Retina (tissue), 1 donor: Measurements from ENCODE around the gene UTP18.
"Not testable (repeated sequence)": the region's sequence is repeated elsewhere in the genome, so short reads cannot be mapped to it uniquely, and the experiment has no call there.

ENCODE experiments used
- DNase-seq: peaks from one replicate; pipeline ENCODE4 v3.0.0-alpha.2; 2016

Gene UTP18

DNA sequence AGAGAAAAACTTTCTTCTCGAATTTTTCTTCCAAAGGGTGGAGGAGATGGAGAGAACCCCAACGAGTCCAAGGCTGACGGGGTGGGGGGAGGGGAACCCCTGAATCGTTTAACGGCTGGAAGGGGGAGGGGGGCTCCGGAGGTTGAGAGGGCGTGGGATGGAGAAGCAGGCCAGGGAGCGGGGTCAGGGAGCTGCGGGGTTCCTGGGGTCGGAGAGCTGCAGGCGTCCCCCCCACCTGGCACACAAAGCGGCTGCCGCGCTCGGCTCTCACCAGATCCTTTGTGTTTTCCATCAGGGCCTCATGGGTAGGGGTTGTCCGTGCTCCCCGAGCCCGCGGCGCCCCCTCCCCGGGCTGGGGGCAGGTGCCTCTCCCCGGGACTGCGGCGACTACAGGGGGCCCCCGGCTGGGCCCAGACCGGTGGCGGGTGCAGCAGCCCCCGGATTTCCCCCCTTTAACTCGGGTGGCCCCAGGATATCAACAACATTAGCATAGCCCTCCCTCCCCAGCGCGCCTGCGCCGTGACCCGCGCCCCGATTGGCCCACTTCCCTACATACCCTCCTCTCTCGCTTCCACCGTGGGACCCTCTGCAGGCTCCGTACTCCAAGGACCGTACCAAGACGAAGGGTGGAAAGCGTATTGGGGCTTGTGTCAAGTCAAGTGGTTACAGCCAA is 646 bp upstream of the UTP18 start, which contains the start of gene MBTD1:
TSS of gene MBTD1 (minus strand) at position 486 of the 673 bp plus-strand sequence. CDS start 34,888 bp downstream, outside the sequence.
- DNase-seq, result peak; percentile 99

GRCh38 chr17:51261024-51261963 is 948 bp downstream of the UTP18 start:
- DNase-seq, result no peak

DNA sequence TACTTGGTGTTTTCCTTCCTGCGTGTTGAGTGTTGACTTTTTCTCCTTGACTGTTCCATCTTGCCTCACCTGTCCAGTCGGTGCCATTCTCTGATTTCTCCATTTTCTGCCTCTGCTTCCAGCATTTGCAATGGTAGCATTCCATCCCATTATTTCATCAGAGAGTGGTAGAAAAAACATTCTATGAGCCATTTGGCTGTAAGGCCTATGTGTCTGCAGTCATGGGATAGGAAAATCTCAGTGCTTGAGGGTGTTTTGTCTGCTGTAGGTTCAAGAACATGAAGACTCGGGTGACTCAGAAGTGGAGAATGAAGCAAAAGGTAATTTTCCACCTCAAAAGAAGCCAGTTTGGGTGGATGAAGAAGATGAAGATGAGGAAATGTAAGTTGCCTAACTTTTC is 2.7 kb downstream of the UTP18 start:
- DNase-seq, result no peak

GRCh38 chr17:51264466-51264865 is 4.1 kb downstream of the UTP18 start:
- DNase-seq, result not testable (repeated sequence)

DNA sequence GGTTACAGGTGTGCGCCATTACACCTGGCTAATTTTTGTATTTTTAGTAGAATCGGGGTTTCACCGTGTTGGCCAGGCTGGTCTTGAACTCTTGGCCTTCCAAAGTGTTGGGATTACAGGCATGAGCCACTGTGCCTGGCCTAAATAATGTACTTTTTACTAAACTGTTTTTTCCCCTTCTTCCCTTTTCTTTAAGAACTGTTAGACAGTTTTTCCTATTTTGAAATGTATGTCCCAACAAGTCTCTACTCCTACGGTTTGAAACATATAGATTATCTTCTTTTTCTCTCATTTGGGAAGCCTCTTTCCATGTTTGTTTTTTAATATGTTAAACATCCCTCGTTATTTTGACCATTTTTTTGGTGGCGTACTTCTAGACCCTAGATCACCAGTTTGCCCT is 9.6 kb downstream of the UTP18 start:
- no peak for DNase-seq

- no peak for DNase-seq
Observed at GRCh38 chr17:51270636-51271035, 10.3 kb downstream of the UTP18 start.

DNA sequence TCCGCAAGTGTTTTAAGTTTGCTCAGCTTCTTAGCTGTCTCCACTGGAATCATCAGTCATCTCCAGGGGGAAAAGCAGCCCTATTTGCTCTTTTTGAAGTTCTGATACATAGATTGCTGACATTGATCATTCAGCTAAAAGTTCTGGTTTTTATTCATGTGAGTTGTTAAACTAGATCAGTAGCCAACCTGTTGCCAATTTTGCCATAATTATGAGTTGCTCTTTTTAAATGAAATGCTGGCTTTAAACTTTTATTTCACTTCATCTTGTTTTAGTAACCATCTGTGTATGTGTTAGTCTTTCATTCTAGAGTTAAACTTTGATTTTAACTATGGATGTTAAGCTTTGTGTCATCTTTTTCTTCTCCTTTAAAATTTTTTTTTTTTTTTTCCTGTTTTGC is 12.5 kb downstream of the UTP18 start:
- DNase-seq, result no peak

GRCh38 chr17:51275381-51275780 is 15.0 kb downstream of the UTP18 start:
- no peak for DNase-seq

GRCh38 chr17:51279183-51279582 is 18.8 kb downstream of the UTP18 start:
- DNase-seq, result no peak

DNA sequence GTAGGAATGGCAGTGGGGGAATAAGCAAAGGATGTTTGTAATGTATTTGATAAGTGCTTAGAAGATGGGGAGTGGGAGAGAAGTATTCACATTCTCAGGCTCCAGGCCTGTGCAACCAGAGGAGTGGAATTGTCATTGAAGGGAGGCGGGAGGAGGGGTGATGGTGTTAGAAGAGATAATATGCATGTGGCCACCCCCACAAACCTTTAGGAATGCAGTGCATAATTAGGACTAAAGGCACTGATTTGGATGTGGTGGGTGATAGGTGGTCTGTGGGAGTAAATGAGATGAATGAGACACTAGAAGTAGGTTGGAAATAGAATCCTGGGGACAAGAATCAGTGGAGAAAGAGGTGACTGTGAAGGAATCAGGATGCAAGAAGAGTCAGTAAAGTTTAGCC is 27.1 kb downstream of the UTP18 start:
- no peak for DNase-seq

DNA sequence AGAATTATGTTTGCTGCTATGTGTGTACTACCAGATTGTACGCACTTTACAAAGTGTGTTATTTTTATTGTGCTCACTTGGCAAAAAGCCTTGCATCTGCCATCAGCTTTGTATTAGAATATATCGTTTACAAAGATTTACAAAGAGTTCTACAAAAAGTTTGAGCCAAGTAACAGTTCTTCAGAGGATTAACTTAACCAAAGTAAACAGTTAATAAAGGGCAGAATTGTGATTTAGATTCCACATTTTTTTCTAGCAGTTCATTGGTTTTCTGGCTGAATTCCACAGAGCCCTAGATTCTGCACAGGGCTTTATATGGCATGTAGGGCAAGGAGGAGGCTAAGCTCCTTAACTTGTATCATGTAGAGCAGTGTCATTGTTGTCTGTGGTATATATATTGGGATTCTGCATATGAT is 29.4 kb downstream of the UTP18 start:
- no peak for DNase-seq

DNA sequence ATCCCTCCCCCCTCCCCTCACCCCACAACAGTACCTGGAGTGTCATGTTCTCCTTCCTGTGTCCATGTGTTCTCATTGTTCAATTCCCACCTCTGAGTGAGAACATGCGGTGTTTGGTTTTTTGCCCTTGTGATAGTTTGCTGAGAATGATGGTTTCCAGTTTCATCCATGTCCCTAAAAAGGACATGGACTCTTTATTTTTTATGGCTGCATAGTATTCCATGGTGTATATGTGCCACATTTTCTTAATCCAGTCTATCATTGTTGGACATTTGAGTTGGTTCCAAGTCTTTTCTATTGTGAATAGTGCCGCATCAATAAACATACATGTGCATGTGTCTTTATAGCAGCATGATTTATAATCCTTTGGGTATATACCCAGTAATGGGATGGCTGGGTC is 34.0 kb downstream of the UTP18 start:
- not testable (repeated sequence) for DNase-seq

- peak; percentile 23 for DNase-seq
Observed at GRCh38 chr17:51298508-51299371, 38.4 kb downstream of the UTP18 start.

GRCh38 chr17:51299859-51300258 is 39.5 kb downstream of the UTP18 start:
- no peak for DNase-seq

DNA sequence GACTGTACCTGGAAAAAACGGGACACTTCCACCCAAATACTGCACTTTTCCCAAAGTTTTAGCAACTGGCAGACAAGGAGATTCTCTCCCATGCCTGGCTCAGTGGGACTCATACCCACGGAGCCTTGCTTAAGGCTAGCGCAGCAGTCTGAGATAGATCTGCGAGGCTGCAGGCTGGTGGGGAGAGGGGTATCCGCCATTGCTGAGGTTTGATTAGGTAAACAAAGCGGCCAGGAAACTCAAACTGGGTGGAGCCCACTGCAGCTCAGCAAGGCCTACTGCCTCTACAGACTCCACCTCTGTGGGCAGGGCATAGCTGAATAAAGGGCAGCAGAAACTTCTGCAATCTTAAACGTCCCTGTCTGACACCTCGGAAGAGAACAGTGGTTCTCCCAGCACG is 44.8 kb downstream of the UTP18 start:
- no peak for DNase-seq

- DNase-seq, result not testable (repeated sequence)
Observed at GRCh38 chr17:51312003-51312402, 51.7 kb downstream of the UTP18 start.

DNA sequence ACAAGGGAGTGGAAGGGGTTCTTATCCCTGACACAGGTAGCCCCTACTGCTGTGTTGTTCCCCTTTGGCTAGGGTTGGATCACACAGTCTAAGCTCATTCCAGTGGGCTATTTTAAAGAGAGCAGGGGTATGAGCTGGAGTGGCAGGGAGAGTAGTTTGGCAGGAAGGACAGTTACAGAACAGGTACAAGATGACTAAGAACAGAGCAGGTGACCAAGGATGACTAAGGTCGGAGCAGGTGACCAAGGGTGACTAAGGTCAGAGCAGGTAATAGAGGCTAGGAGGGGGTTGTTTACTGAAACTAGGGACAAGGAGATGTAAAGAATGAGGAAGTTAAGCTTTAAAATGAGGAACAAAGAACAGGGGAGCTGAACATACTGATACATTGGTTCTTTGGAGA is 58.8 kb downstream of the UTP18 start:
- DNase-seq, result no peak

GRCh38 chr17:51322390-51323029 is 62.2 kb downstream of the UTP18 start:
- no peak for DNase-seq

GRCh38 chr17:51325471-51325870 is 65.1 kb downstream of the UTP18 start:
- DNase-seq, result no peak

DNA sequence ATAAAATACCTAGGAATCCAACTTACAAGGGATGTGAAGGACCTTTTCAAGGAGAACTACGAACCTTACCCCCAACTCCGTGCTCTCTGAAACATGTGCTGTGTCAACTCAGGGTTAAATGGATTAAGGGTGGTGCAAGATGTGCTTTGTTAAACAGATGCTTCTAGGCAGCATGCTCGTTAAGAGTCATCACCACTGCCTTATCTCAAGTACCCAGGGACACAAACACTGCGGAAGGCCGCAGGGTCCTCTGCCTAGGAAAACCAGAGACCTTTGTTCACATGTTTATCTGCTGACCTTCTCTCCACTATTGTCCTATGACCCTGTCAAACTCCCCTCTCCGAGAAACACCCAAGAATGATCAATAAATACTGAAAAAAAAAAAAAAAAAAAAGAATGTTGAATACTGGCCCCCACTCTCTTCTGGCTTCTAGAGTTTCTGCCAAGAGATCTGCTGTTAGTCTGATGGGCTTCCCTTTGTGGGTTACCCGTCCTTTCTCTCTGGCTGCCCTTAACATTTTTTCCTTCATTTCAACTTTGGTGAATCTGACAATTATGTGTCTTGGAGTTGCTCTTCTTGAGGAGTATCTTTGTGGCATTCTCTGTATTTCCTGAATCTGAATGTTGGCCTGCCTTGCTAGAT is 70.6 kb downstream of the UTP18 start:
- DNase-seq, result not testable (repeated sequence)

DNA sequence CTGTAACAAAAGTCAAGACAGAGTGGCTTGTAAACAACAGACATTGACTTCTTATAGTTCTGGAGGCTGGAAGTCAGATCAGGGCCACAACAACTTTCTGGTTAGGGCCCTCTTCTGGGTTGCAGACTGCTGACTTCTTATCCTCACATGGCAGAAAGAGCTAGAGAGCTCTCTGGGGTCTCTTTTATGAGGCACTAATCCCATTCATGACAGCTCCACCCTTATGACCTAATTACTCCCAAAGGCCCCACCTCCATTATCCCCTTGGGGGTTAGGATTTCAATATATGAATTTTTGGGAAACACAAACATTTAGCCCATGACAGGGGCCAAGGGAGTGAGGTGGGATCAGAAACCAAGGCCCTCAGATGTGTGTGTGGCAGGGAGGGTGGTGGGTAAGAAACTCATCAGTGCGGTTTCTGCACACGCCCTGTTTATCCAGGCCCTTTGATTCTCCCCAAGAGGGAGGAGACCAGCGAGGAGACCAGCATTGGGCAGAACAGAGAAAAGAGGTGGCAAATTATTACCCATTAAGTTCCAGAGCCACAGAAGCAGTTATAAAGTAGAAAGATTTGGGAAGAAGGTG is 74.8 kb downstream of the UTP18 start:
- no peak for DNase-seq
